ENCODE measurements around the gene PODXL2. TPM values are rescaled to one million over a fixed set of nuclear protein-coding genes. Genes with fewer than 3 reads are reported as not detected.

The PODXL2 gene
- total RNA-seq, 1 donor from 2014 or later: 10.3 TPM

- Mint-ChIP-seq H3K4me1 (ENCODE audit: low read depth) (peaks cover 22% of the 10 kb centered on the region), H3K4me3 (no peak overlapping the region), H3K27me3 (ENCODE audit: insufficient read depth) (no peaks in the 10 kb centered on the region), H3K27ac (no peak overlapping the region), H3K36me3 (ENCODE audit: low read depth) (peaks cover 60% of the 10 kb centered on the region), H3K9me3 (no peaks in the 10 kb centered on the region)
- intact Hi-C loops (cut with micrococcal nuclease): no loop called here
- no peak for DNase-seq (ENCODE audit: low spot score)
Measured at GRCh38 chr3:127608362-127608718, 20.6 kb upstream of the PODXL2 start.

GRCh38 chr3:127610105-127610504 is 18.9 kb upstream of the PODXL2 start:
- Mint-ChIP-seq H3K9me3 (no peaks in the 10 kb centered on the region), H3K27ac (no peak overlapping the region), H3K36me3 (ENCODE audit: low read depth) (peaks cover 59% of the 10 kb centered on the region), H3K27me3 (ENCODE audit: insufficient read depth) (no peaks in the 10 kb centered on the region), H3K4me3 (no peak overlapping the region), H3K4me1 (ENCODE audit: low read depth) (peaks cover 17% of the 10 kb centered on the region)
- intact Hi-C loops (cut with micrococcal nuclease): no loop called here
- no peak for DNase-seq (ENCODE audit: low spot score)

- DNase-seq (ENCODE audit: low spot score): no peak
- Mint-ChIP-seq H3K27ac (no peak overlapping the region), H3K9me3 (no peaks in the 10 kb centered on the region), H3K27me3 (ENCODE audit: insufficient read depth) (no peaks in the 10 kb centered on the region), H3K36me3 (ENCODE audit: low read depth) (peaks cover 64% of the 10 kb centered on the region), H3K4me3 (no peak overlapping the region), H3K4me1 (ENCODE audit: low read depth) (peaks cover 27% of the 10 kb centered on the region)
- intact Hi-C loops (cut with micrococcal nuclease): no loop called here
Measured at GRCh38 chr3:127611251-127611650, 17.7 kb upstream of the PODXL2 start.

- no peak overlapping the region for H3K4me3 Mint-ChIP-seq
- intact Hi-C loops (cut with micrococcal nuclease): no loop called here
- H3K27ac Mint-ChIP-seq: no peak overlapping the region
- DNase-seq (ENCODE audit: low spot score): no peak
- no peaks in the 10 kb centered on the region for H3K27me3 Mint-ChIP-seq (ENCODE audit: insufficient read depth)
- peaks cover 34% of the 10 kb centered on the region for H3K4me1 Mint-ChIP-seq (ENCODE audit: low read depth)
- no peaks in the 10 kb centered on the region for H3K9me3 Mint-ChIP-seq
- H3K36me3 Mint-ChIP-seq (ENCODE audit: low read depth): peaks cover 65% of the 10 kb centered on the region
Measured at GRCh38 chr3:127612966-127613365, 16.0 kb upstream of the PODXL2 start.

GRCh38 chr3:127613406-127613805 is 15.6 kb upstream of the PODXL2 start:
- Mint-ChIP-seq H3K4me1 (ENCODE audit: low read depth) (peaks cover 30% of the 10 kb centered on the region), H3K4me3 (no peak overlapping the region), H3K36me3 (ENCODE audit: low read depth) (peaks cover 65% of the 10 kb centered on the region), H3K9me3 (no peaks in the 10 kb centered on the region), H3K27me3 (ENCODE audit: insufficient read depth) (no peaks in the 10 kb centered on the region), H3K27ac (no peak overlapping the region)
- DNase-seq (ENCODE audit: low spot score): no peak
- intact Hi-C loops (cut with micrococcal nuclease): no loop called here

- Mint-ChIP-seq H3K4me3 (no peak overlapping the region), H3K27me3 (ENCODE audit: insufficient read depth) (no peaks in the 10 kb centered on the region), H3K9me3 (no peaks in the 10 kb centered on the region), H3K4me1 (ENCODE audit: low read depth) (peaks cover 20% of the 10 kb centered on the region), H3K36me3 (ENCODE audit: low read depth) (peaks cover 63% of the 10 kb centered on the region), H3K27ac (no peak overlapping the region)
- DNase-seq (ENCODE audit: low spot score): no peak
- intact Hi-C loops (cut with micrococcal nuclease): no loop called here
Measured at GRCh38 chr3:127614928-127615589, 13.9 kb upstream of the PODXL2 start.

GRCh38 chr3:127615631-127616305 is 13.2 kb upstream of the PODXL2 start:
- Mint-ChIP-seq H3K36me3 (ENCODE audit: low read depth) (peaks cover 60% of the 10 kb centered on the region), H3K27ac (no peak overlapping the region), H3K9me3 (no peaks in the 10 kb centered on the region), H3K4me3 (no peak overlapping the region), H3K4me1 (ENCODE audit: low read depth) (peaks cover 20% of the 10 kb centered on the region), H3K27me3 (ENCODE audit: insufficient read depth) (no peaks in the 10 kb centered on the region)
- intact Hi-C loops (cut with micrococcal nuclease): no loop called here
- no peak for DNase-seq (ENCODE audit: low spot score)

- Mint-ChIP-seq H3K27ac (no peak overlapping the region), H3K4me3 (no peak overlapping the region), H3K36me3 (ENCODE audit: low read depth) (peaks cover 52% of the 10 kb centered on the region), H3K9me3 (no peaks in the 10 kb centered on the region), H3K27me3 (ENCODE audit: insufficient read depth) (no peaks in the 10 kb centered on the region), H3K4me1 (ENCODE audit: low read depth) (peaks cover 20% of the 10 kb centered on the region)
- no peak for DNase-seq (ENCODE audit: low spot score)
- intact Hi-C loops (cut with micrococcal nuclease): no loop called here
Measured at GRCh38 chr3:127616836-127617605, 12.0 kb upstream of the PODXL2 start.

- no peak for DNase-seq (ENCODE audit: low spot score)
- Mint-ChIP-seq H3K9me3 (no peaks in the 10 kb centered on the region), H3K27ac (no peak overlapping the region), H3K4me1 (ENCODE audit: low read depth) (peaks cover 20% of the 10 kb centered on the region), H3K36me3 (ENCODE audit: low read depth) (peaks cover 53% of the 10 kb centered on the region), H3K4me3 (no peak overlapping the region), H3K27me3 (ENCODE audit: insufficient read depth) (no peaks in the 10 kb centered on the region)
- intact Hi-C loops (cut with micrococcal nuclease): no loop called here
Measured at GRCh38 chr3:127618891-127619290, 10.1 kb upstream of the PODXL2 start.

GRCh38 chr3:127620637-127621375 is 8.2 kb upstream of the PODXL2 start:
- no peak for DNase-seq (ENCODE audit: low spot score)
- H3K27ac Mint-ChIP-seq: no peak overlapping the region
- peaks cover 12% of the 10 kb centered on the region for H3K4me1 Mint-ChIP-seq (ENCODE audit: low read depth)
- peaks cover 39% of the 10 kb centered on the region for H3K36me3 Mint-ChIP-seq (ENCODE audit: low read depth)
- H3K9me3 Mint-ChIP-seq: no peaks in the 10 kb centered on the region
- intact Hi-C loops (cut with micrococcal nuclease): no loop called here
- peaks cover 7% of the 10 kb centered on the region for H3K27me3 Mint-ChIP-seq (ENCODE audit: insufficient read depth)
- no peak overlapping the region for H3K4me3 Mint-ChIP-seq

GRCh38 chr3:127622031-127622430 is 7.0 kb upstream of the PODXL2 start:
- H3K4me3 Mint-ChIP-seq: no peak overlapping the region
- no peak overlapping the region for H3K27ac Mint-ChIP-seq
- H3K9me3 Mint-ChIP-seq: no peaks in the 10 kb centered on the region
- H3K27me3 Mint-ChIP-seq (ENCODE audit: insufficient read depth): peaks cover 15% of the 10 kb centered on the region
- intact Hi-C loops (cut with micrococcal nuclease): no loop called here
- DNase-seq (ENCODE audit: low spot score): no peak
- H3K36me3 Mint-ChIP-seq (ENCODE audit: low read depth): peaks cover 30% of the 10 kb centered on the region
- peaks cover 3% of the 10 kb centered on the region for H3K4me1 Mint-ChIP-seq (ENCODE audit: low read depth)

- Mint-ChIP-seq H3K9me3 (no peaks in the 10 kb centered on the region), H3K36me3 (ENCODE audit: low read depth) (peaks cover 23% of the 10 kb centered on the region), H3K4me1 (ENCODE audit: low read depth) (no peaks in the 10 kb centered on the region), H3K27ac (no peak overlapping the region), H3K27me3 (ENCODE audit: insufficient read depth) (peaks cover 25% of the 10 kb centered on the region), H3K4me3 (no peak overlapping the region)
- intact Hi-C loops (cut with micrococcal nuclease): no loop called here
- no peak for DNase-seq (ENCODE audit: low spot score)
Measured at GRCh38 chr3:127622772-127623576, 6.0 kb upstream of the PODXL2 start.
